ENCODE data around the gene ASTN2.
A peak's percentile ranks its signal among the peaks of the same experiment; 100 is the strongest.

The ASTN2 gene

DNA sequence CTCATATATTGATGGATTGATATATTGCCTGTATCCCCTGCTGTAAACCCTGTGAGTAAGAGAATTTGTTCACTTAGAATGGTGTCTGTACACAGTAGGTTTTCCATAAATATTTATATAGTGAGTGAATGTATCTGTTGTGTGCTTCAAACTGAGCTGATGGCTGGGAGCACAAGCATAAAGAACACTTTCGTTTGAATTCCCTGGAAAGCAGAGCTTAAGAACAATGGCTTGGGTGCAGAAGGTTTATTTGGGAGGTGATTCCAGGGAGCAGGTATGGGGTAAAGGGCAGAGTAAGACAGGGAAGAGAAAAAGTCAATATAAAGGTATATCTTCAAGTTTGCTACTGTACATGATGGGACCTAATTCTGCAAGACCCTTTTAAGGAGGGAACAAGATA is 918.7 kb downstream of the ASTN2 start:
- no peak for DNase-seq (ENCODE audit: low read depth)
- no peak overlapping the region for H3K4me3 ChIP-seq (ENCODE audit: low read depth, low read length)
- TF ChIP-seq CTCF (IDR thresholded peaks at IDR 0.05; ENCODE audit: low read depth, low read length) = no peak
- TF ChIP-seq, protein P1, sequence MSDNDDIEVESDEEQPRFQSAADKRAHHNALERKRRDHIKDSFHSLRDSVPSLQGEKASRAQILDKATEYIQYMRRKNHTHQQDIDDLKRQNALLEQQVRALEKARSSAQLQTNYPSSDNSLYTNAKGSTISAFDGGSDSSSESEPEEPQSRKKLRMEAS (IDR thresholded peaks at IDR 0.05; ENCODE audit: low read depth, low read length) = no peak
- no peak for TF ChIP-seq MYC (IDR thresholded peaks at IDR 0.05; ENCODE audit: low read depth, low read length)
- TF ChIP-seq POLR2A (IDR thresholded peaks at IDR 0.05; ENCODE audit: extremely low read depth, insufficient read length) = no peak

- DNase-seq (ENCODE audit: low read depth) = no peak
- no peak overlapping the region for H3K4me3 ChIP-seq (ENCODE audit: low read depth, low read length)
- TF ChIP-seq, protein P1 (IDR thresholded peaks at IDR 0.05; ENCODE audit: low read depth, low read length) = no peak
- TF ChIP-seq POLR2A (IDR thresholded peaks at IDR 0.05; ENCODE audit: extremely low read depth, insufficient read length) = no peak
- no peak for TF ChIP-seq MYC (IDR thresholded peaks at IDR 0.05; ENCODE audit: low read depth, low read length)
- no peak for TF ChIP-seq CTCF (IDR thresholded peaks at IDR 0.05; ENCODE audit: low read depth, low read length)
These were observed 919.1 kb downstream of the ASTN2 start for GRCh38 chr9:116495725-116496124.

- peak; percentile 27 for DNase-seq (ENCODE audit: low read depth)
- no peak overlapping the region for H3K4me3 ChIP-seq (ENCODE audit: low read depth, low read length)
- TF ChIP-seq MYC (IDR thresholded peaks at IDR 0.05; ENCODE audit: low read depth, low read length) (no peak), POLR2A (IDR thresholded peaks at IDR 0.05; ENCODE audit: extremely low read depth, insufficient read length) (no peak), CTCF (IDR thresholded peaks at IDR 0.05; ENCODE audit: low read depth, low read length) (peak; percentile 79)
- TF ChIP-seq, protein P1 (IDR thresholded peaks at IDR 0.05; ENCODE audit: low read depth, low read length) = no peak
These were observed 919.8 kb downstream of the ASTN2 start for GRCh38 chr9:116494815-116495634.

DNA sequence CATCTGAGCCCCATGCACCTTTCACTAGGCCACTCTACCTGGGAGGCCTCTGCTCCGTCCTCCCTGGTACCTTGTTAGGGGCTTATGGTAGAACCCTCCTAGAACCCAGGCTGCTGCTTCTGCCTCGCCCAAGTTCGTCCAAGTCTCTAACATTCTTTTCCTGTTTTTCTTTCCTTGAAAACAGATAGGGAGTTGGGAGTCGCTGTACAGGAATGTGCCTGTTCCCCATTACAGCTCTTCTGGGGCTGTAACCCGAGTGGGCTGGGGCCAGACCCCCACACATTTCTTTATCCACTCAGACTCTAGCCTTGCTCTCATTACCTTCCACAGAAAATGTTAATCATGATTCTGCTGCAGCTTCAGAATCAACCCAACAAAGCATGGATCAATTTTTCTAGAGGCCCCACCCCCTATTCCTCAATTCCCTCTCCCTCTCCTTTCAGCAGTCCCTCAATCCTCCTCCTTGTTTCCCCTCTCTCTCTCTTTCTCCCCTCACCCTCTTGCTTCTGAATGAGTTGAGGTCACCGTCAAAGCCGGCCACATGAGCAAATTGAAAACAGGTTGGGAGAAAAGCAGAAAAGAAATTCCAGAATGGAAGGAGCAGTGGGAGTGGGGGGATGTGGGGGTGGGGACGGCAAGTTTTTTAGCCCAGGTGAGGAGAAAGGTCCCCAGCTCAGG is 921.5 kb downstream of the ASTN2 start:
- no peak overlapping the region for H3K4me3 ChIP-seq (ENCODE audit: low read depth, low read length)
- no peak for TF ChIP-seq MYC (IDR thresholded peaks at IDR 0.05; ENCODE audit: low read depth, low read length)
- TF ChIP-seq, protein P1 (IDR thresholded peaks at IDR 0.05; ENCODE audit: low read depth, low read length) = no peak
- no peak for TF ChIP-seq POLR2A (IDR thresholded peaks at IDR 0.05; ENCODE audit: extremely low read depth, insufficient read length)
- TF ChIP-seq CTCF (IDR thresholded peaks at IDR 0.05; ENCODE audit: low read depth, low read length) = no peak
- DNase-seq (ENCODE audit: low read depth) = no peak

DNA sequence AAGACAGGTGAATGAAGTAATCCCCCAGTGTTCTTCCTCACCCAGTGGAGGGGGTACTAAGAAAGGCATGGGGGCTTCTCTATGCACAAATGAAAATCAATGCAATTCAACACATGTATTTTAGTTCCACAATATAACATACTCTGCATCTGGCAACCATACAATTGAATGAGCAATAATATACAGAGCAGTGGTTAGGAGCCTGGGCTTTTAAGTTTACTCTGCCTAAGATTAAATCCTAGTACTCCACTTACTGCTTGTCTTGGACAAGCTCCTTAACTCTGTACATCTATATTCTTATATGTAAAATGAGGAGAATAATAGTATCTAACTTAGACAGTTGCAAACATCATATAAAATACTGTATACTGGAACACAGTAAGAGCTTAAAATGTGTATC is 923.2 kb downstream of the ASTN2 start:
- no peak overlapping the region for H3K4me3 ChIP-seq (ENCODE audit: low read depth, low read length)
- TF ChIP-seq MYC (IDR thresholded peaks at IDR 0.05; ENCODE audit: low read depth, low read length) (no peak), POLR2A (IDR thresholded peaks at IDR 0.05; ENCODE audit: extremely low read depth, insufficient read length) (no peak), CTCF (IDR thresholded peaks at IDR 0.05; ENCODE audit: low read depth, low read length) (no peak)
- TF ChIP-seq, protein P1 (IDR thresholded peaks at IDR 0.05; ENCODE audit: low read depth, low read length) = no peak
- no peak for DNase-seq (ENCODE audit: low read depth)
